Limb (tissue), 2 donors: ENCODE results near the gene GALNT9.
"Not testable (repeated sequence)": the region's sequence is repeated elsewhere in the genome, so short reads cannot be mapped to it uniquely, and the experiment has no call there.

Source experiments
- DNase-seq, 2 donors: peaks; one replicate each; pipeline ENCODE4 v3.0.0-alpha.2; 2016; ENCODE audit errors: extremely low spot score in 2 of 2

GALNT9 gene

GRCh38 chr12:132314516-132315233 lies 14.7 kb downstream of the GALNT9 start:
- no peak for DNase-seq

GRCh38 chr12:132314035-132314434 lies 15.4 kb downstream of the GALNT9 start:
- DNase-seq, result no peak

GRCh38 chr12:132313182-132313581 lies 16.2 kb downstream of the GALNT9 start:
- DNase-seq, result no peak

- no peak for DNase-seq
Measured at GRCh38 chr12:132312516-132312915, 16.9 kb downstream of the GALNT9 start.

GRCh38 chr12:132311201-132311915 lies 18.0 kb downstream of the GALNT9 start:
- DNase-seq, result no peak

- no peak for DNase-seq
Measured at GRCh38 chr12:132310181-132311040, 19.0 kb downstream of the GALNT9 start.

GRCh38 chr12:132309596-132310086 lies 19.7 kb downstream of the GALNT9 start:
- no peak for DNase-seq

GRCh38 chr12:132308853-132309595 lies 20.4 kb downstream of the GALNT9 start:
- no peak for DNase-seq

GRCh38 chr12:132307976-132308852 lies 21.2 kb downstream of the GALNT9 start:
- no peak for DNase-seq

- DNase-seq, result no peak
Measured at GRCh38 chr12:132306885-132307191, 22.6 kb downstream of the GALNT9 start.

- DNase-seq, result no peak
Measured at GRCh38 chr12:132305991-132306884, 23.2 kb downstream of the GALNT9 start.

GRCh38 chr12:132305560-132305966 lies 23.8 kb downstream of the GALNT9 start:
- no peak for DNase-seq

GRCh38 chr12:132304866-132305265 lies 24.5 kb downstream of the GALNT9 start:
- not testable (repeated sequence) for DNase-seq

GRCh38 chr12:132303853-132304373 lies 25.5 kb downstream of the GALNT9 start:
- DNase-seq, result not testable (repeated sequence)

GRCh38 chr12:132302466-132303358 lies 26.7 kb downstream of the GALNT9 start:
- no peak for DNase-seq

- no peak for DNase-seq
Measured at GRCh38 chr12:132300789-132301722, 28.3 kb downstream of the GALNT9 start.

- no peak for DNase-seq
Measured at GRCh38 chr12:132296063-132296462, 33.3 kb downstream of the GALNT9 start.
